ENCODE results near the gene ABCB1. TPM values are rescaled to one million over a fixed set of nuclear protein-coding genes. Genes with fewer than 3 reads are reported as not detected.
A peak's percentile ranks its signal among the peaks of the same experiment; 100 is the strongest.

The ABCB1 gene
- total and polyA plus RNA-seq, 9 of the 15 experiments (the other 6 are each of a cell fraction or from before 2014, with no cell fraction given), result 0.03 to 0.86 (median 0.52) TPM

GRCh38 chr7:87574630-87575029, 26.1 kb downstream of the ABCB1 start (continued):
- TF ChIP-seq E4F1 (CRISPR knock-in tag; IDR thresholded peaks at IDR 0.05; ENCODE audit: borderline replicate concordance) (no peak), ZNF668 (CRISPR knock-in tag; IDR thresholded peaks at IDR 0.05) (no peak), ZNF395 (CRISPR knock-in tag; IDR thresholded peaks at IDR 0.05) (0 out of 2 replicates have a peak, but pooled peaks have one; percentile 43), ZNF57 (CRISPR knock-in tag; IDR thresholded peaks at IDR 0.05) (no peak), BCOR (IDR thresholded peaks at IDR 0.05) (no peak), JUN (IDR thresholded peaks at IDR 0.05; ENCODE audit: borderline replicate concordance, low read depth, low read length) (peak; percentile 92), JUN (CRISPR knock-in tag; IDR thresholded peaks at IDR 0.05; ENCODE audit: borderline replicate concordance) (no peak), ZNF518B (CRISPR knock-in tag; IDR thresholded peaks at IDR 0.05) (no peak), SP1 (CRISPR knock-in tag; IDR thresholded peaks at IDR 0.05) (no peak), RUNX1 (IDR thresholded peaks at IDR 0.05; ENCODE audit: low read depth) (no peak), ARID4B (CRISPR knock-in tag; IDR thresholded peaks at IDR 0.05) (no peak), CTBP1 (IDR thresholded peaks at IDR 0.05; ENCODE audit: borderline replicate concordance) (no peak), ESRRB (CRISPR knock-in tag; IDR thresholded peaks at IDR 0.05; ENCODE audit: borderline replicate concordance) (no peak), SRSF7 (optimal IDR thresholded peaks at IDR 0.05; ENCODE audit: low read depth, low read length) (no peak), ZNF512 (tag; IDR thresholded peaks at IDR 0.05) (no peak), PRMT5 (CRISPR knock-in tag; IDR thresholded peaks at IDR 0.05) (no peak)

All from K562 (cell line).